Transverse colon (tissue), 4 donors: ENCODE measurements around the gene EZH1. TPM values are rescaled to one million over a fixed set of nuclear protein-coding genes. Genes with fewer than 3 reads are reported as not detected.
A peak's percentile ranks its signal among the peaks of the same experiment; 100 is the strongest.

ENCODE experiments used
- DNase-seq: peaks from one replicate; pipeline ENCODE4 v3.0.0-alpha.2; 2019
- H3K27ac ChIP-seq, 4 donors: fragments of 200-600 bp; sonication (generic); 2 replicates each; pipeline ENCODE4 v1.5.1; 2016 to 2018; ENCODE audit warnings: inconsistent platforms in 4 of 4
- H3K27me3 ChIP-seq: fragments of 200-600 bp; sonication (generic); 2 replicates; pipeline ENCODE4 v1.5.1; 2017; ENCODE audit warnings: inconsistent platforms
- H3K36me3 ChIP-seq, 4 donors: fragments of 200-600 bp; sonication (generic); 2 replicates each; pipeline ENCODE4 v1.5.1; 2017 to 2019; ENCODE audit warnings: inconsistent platforms in 4 of 4
- H3K4me1 ChIP-seq, 4 donors: fragments of 200-600 bp; sonication (generic); 2 replicates each; pipeline ENCODE4 v1.5.1; 2017 to 2020; ENCODE audit warnings: inconsistent platforms in 4 of 4
- H3K4me3 ChIP-seq, 4 donors: fragments of 200-600 bp; sonication (generic); 1 replicate in 1 of 4; 2 replicates in 3 of 4; pipeline versions ENCODE4 v1.5.1 to v1.6.1; 2017 to 2019; ENCODE audit warnings: inconsistent platforms in 4 of 4
- H3K9me3 ChIP-seq, 2 donors: fragments of 200-600 bp; sonication (generic); 2 replicates each; pipeline ENCODE4 v1.5.1; 2017 to 2019; ENCODE audit warnings: inconsistent platforms in 2 of 2
- CTCF ChIP-seq, 5 experiments: fragments of 200-600 bp in 3 of 5; fragments of 450-650 bp in 2 of 5; sonication (generic) in 3 of 5; IDR thresholded peaks; 1 replicate in 2 of 5; 2 replicates in 3 of 5; pipeline ENCODE4 v1.5.1; 2016 to 2017; ENCODE audit warnings: antibody characterized with exemption in 5 of 5, inconsistent platforms in 3 of 5, mild to moderate bottlenecking in 2 of 5, moderate library complexity in 1 of 5
- EP300 ChIP-seq: sonication (generic); formaldehyde crosslinking; IDR thresholded peaks from one replicate; pipeline ENCODE4 v1.6.1; 2017; ENCODE audit warnings: antibody characterized with exemption, low read depth
- POLR2A ChIP-seq: fragments of 450-650 bp; IDR thresholded peaks from one replicate; pipeline ENCODE4 v1.6.1; 2016; ENCODE audit warnings: antibody characterized with exemption, mild to moderate bottlenecking, moderate library complexity
- POLR2AphosphoS5 ChIP-seq, 3 donors: sonication (generic); formaldehyde crosslinking; IDR thresholded peaks; one replicate each; pipeline ENCODE4 v1.6.1; 2016; ENCODE audit warnings: antibody characterized with exemption in 3 of 3
- WGBS, 2 donors: methylation state at CpG; one replicate each; pipeline ENCODE4 v1.1.5; 2018; ENCODE audit warnings: low coverage in 1 of 2; 5-methylcytosine and 5-hydroxymethylcytosine counted together
- in situ Hi-C, 4 donors: fragments of 200-750 bp; cut with MboI; loops; one replicate each; pipeline versions ENCODE4 v1.15.0 to v1.15.1; 2017; ENCODE audit warnings: low sequenced_read_pairs in 3 of 4, low pct_ligation_motif_present in 1 of 4, low pct_unique_long_range_greater_than_20kb in 1 of 4
- intact Hi-C: fragments of 100-400 bp; cut with DNase I; formaldehyde crosslinking; loops from one replicate; pipeline ENCODE4 v1.15.1; 2023; ENCODE audit warnings: low total_unique reads
- total RNA-seq, 4 donors: library from RNA; depleted of rRNA; stranded (reverse); fragments of >200 nt; gene quantifications; one replicate each; pipeline ENCODE4 v1.1.0, GENCODE V29; 2016

The EZH1 gene
- total RNA-seq, 4 donors from 2014 or later, result 30.4 to 159 (median 43.4) TPM

- peak overlapping the region; percentile 75 to 91 (median 85) for H3K4me3 ChIP-seq
- WGBS, 2 donors, result 0% methylated on average over 9 of the region's 43 CpGs; no CpG with 5 or more reads in 1 of the 2 donors
- no peaks in the 10 kb centered on the region for H3K27me3 ChIP-seq
- intact Hi-C loops (no loop called here), in situ Hi-C loops (loop anchor here in 3 of 4 donors (25.0 kb wide), 1 partner anchor 89 kb away; the partner anchor contains the start of gene PSMC3IP (in 3 of the 3))
- peaks cover 29 to 68% (median 56%) of the 10 kb centered on the region in 4 donors for H3K4me1 ChIP-seq
- peak; percentile 25 to 79 (median 53) for TF ChIP-seq POLR2AphosphoS5 (IDR thresholded peaks at IDR 0.05)
- TF ChIP-seq CTCF (IDR thresholded peaks at IDR 0.05), result peak in 2 of 5 experiments; percentile 6 to 17
- TF ChIP-seq POLR2A, result peak; percentile 45
- no peak for TF ChIP-seq EP300
- H3K27ac ChIP-seq, result peak overlapping the region; percentile 92 to 98 (median 96)
- H3K9me3 ChIP-seq, result no peaks in the 10 kb centered on the region
- DNase-seq, result peak; percentile 77
- H3K36me3 ChIP-seq, result no peaks in the 10 kb centered on the region
These were observed 68.8 kb downstream of the EZH1 start for GRCh38 chr17:42675965-42676423.

- Histone ChIP-seq H3K4me1 (peaks cover 27 to 65% (median 55%) of the 10 kb centered on the region in 4 donors), H3K9me3 (no peaks in the 10 kb centered on the region), H3K27ac (peak overlapping the region; percentile 92 to 98 (median 96)), H3K27me3 (no peaks in the 10 kb centered on the region), H3K36me3 (no peaks in the 10 kb centered on the region), H3K4me3 (peak overlapping the region; percentile 75 to 91 (median 85))
- in situ Hi-C loops, result loop anchor here in 3 of 4 donors (25.0 kb wide), 1 partner anchor 88 kb away; the partner anchor contains the start of gene PSMC3IP (in 3 of the 3)
- no peak for TF ChIP-seq POLR2AphosphoS5 (IDR thresholded peaks at IDR 0.05)
- TF ChIP-seq CTCF (IDR thresholded peaks at IDR 0.05), result no peak
- no peak for TF ChIP-seq POLR2A
- no peak for TF ChIP-seq EP300
- peak; percentile 44 for DNase-seq
- intact Hi-C loops, result no loop called here
- WGBS, 2 donors, result 1% methylated on average over 27 of the region's 27 CpGs; no CpG with 5 or more reads in 1 of the 2 donors
These were observed 69.4 kb downstream of the EZH1 start for GRCh38 chr17:42675348-42675964.

- TF ChIP-seq POLR2AphosphoS5 (IDR thresholded peaks at IDR 0.05) (no peak), EP300 (no peak), CTCF (IDR thresholded peaks at IDR 0.05) (no peak)
- in situ Hi-C loops, result loop anchor here in 3 of 4 donors (25.0 kb wide), 1 partner anchor 88 kb away; the partner anchor contains the start of gene PSMC3IP (in 3 of the 3)
- Histone ChIP-seq H3K4me3 (peak overlapping the region; percentile 75 to 91 (median 85)), H3K4me1 (peaks cover 21 to 63% (median 50%) of the 10 kb centered on the region in 4 donors), H3K27me3 (no peaks in the 10 kb centered on the region), H3K36me3 (no peaks in the 10 kb centered on the region), H3K9me3 (no peaks in the 10 kb centered on the region), H3K27ac (peak overlapping the region; percentile 92 to 98 (median 96))
- 30% methylated on average over 6 of the region's 9 CpGs; no CpG with 5 or more reads in 1 of the 2 donors for WGBS, 2 donors
- intact Hi-C loops, result no loop called here
- peak; percentile 32 for DNase-seq
These were observed 70.0 kb downstream of the EZH1 start for GRCh38 chr17:42674755-42675347.
